ENCODE results near the gene TPST2.

- no peak for TF ChIP-seq TAF1 (IDR thresholded peaks at IDR 0.05; ENCODE audit: low read depth, low read length)
- TF ChIP-seq POLR2A (IDR thresholded peaks at IDR 0.05; ENCODE audit: low read depth, low read length) = no peak
- TF ChIP-seq POLR2AphosphoS5 (IDR thresholded peaks at IDR 0.05; ENCODE audit: low read depth, low read length) = no peak
- no peak for TF ChIP-seq POU2F2 (IDR thresholded peaks at IDR 0.05; ENCODE audit: low read depth, low read length)
- no peak for TF ChIP-seq PAX5 (IDR thresholded peaks at IDR 0.05; ENCODE audit: insufficient read depth, low read length, severe bottlenecking)
- TF ChIP-seq SPI1 (IDR thresholded peaks at IDR 0.05; ENCODE audit: low read depth, low read length) = no peak
Observed at GRCh38 chr22:26599505-26599904, 9.6 kb upstream of the TPST2 start.
